Body of pancreas (tissue), 4 donors: ENCODE data around the gene SMOC2. TPM values are rescaled to one million over a fixed set of nuclear protein-coding genes. Genes with fewer than 3 reads are reported as not detected.

Experiments used
- ATAC-seq: fragments of 150-250 bp; one replicate; pipeline ENCODE4 v1.9.1; 2016
- DNase-seq, 4 donors: peaks; one replicate each; pipeline ENCODE4 v3.0.0-alpha.2; 2019
- H3K27ac ChIP-seq, 4 donors: fragments of 200-600 bp; sonication (generic); 1 replicate in 3 of 4; 2 replicates in 1 of 4; pipeline versions ENCODE4 v1.5.1 to v1.6.1; 2016 to 2019; ENCODE audit warnings: mild to moderate bottlenecking in 1 of 4, mixed read lengths in 1 of 4, moderate library complexity in 1 of 4
- H3K27me3 ChIP-seq, 2 donors: fragments of 200-600 bp; sonication (generic); one replicate each; pipeline ENCODE4 v1.6.0; 2016; ENCODE audit warnings: mild to moderate bottlenecking in 1 of 2
- H3K36me3 ChIP-seq, 2 donors: fragments of 200-600 bp; sonication (generic); replicated peaks in 1 of 2; 2 replicates each; pipeline ENCODE4 v1.5.1; 2016; ENCODE audit warnings: low read depth in 2 of 2; ENCODE audit not compliant: insufficient read depth in 1 of 2
- H3K4me1 ChIP-seq: fragments of 200-600 bp; sonication (generic); one replicate; pipeline ENCODE4 v1.6.0; 2016
- H3K4me3 ChIP-seq, 2 donors: fragments of 200-600 bp; sonication (generic); 1 replicate in 1 of 2; 2 replicates in 1 of 2; pipeline ENCODE4 v1.5.1; 2016 to 2019
- H3K9me3 ChIP-seq, 3 donors: fragments of 200-600 bp; sonication (generic); 1 replicate in 2 of 3; 2 replicates in 1 of 3; pipeline ENCODE4 v1.5.1; 2016
- POLR2A ChIP-seq, 3 donors: fragments of 450-650 bp; IDR thresholded peaks; one replicate each; pipeline ENCODE4 v1.6.1; 2016; ENCODE audit warnings: antibody characterized with exemption in 3 of 3, mild to moderate bottlenecking in 2 of 3
- WGBS, 2 donors: methylation state at CpG; one replicate each; pipeline ENCODE4 v1.1.5; 2017; 5-methylcytosine and 5-hydroxymethylcytosine counted together
- intact Hi-C: fragments of 100-400 bp; cut with DNase I; formaldehyde crosslinking; loops from one replicate; pipeline ENCODE4 v1.15.1; 2023
- total RNA-seq, 2 donors: library from RNA; depleted of rRNA; stranded (reverse); fragments of >200 nt; gene quantifications; one replicate each; pipeline ENCODE4 v1.1.0, GENCODE V29; 2016
- TF ChIP-seq, protein P1 (sequence below), 7 experiments: fragments of 450-650 bp in 4 of 7; fragments of 200-600 bp in 3 of 7; sonication (generic) in 3 of 7; IDR thresholded peaks; one replicate each; pipeline ENCODE4 v1.5.1; 2016 to 2019; ENCODE audit warnings: antibody characterized with exemption in 7 of 7

Gene SMOC2
- total RNA-seq, 2 donors from 2014 or later, result 22.7 to 31.4 TPM

DNA sequence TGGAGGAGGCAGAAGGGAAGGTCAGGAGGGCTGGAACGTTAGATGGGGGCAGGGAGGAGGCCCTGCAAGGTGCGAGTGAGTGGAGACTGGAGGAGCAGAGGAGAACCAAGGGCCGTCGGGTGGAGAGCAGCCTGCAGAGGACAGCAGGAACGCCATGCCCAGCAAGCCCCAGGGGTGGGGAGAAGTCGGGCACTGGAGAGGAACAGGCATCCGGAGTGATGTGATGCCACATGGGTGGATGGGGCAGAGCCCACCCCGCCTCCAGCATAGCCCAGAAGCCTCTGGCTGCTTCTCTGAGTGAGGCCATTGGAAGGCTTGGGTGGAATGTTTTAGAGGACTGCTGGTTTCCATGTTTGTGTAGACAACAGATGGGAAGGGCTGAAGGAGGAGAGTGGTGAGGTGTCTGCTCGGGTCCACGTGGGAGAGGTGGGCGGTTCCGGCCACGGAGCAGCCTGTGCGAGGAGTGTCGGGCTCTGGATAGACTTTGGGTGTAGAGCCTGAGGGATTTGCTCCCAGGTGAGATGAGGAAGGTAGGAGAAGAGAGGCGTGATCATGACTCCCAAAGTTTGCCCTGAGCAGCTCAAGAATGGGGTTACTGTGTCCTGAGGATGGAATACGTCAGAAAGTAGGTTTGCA lies 221.4 kb downstream of the SMOC2 start:
- ATAC-seq, result no peak
- no peaks in the 10 kb centered on the region for H3K27me3 ChIP-seq
- H3K36me3 ChIP-seq, result no peaks in the 10 kb centered on the region
- DNase-seq, result no peak
- H3K4me3 ChIP-seq, result no peak overlapping the region
- intact Hi-C loops, result no loop called here
- H3K27ac ChIP-seq, result no peak overlapping the region
- H3K4me1 ChIP-seq, result no peaks in the 10 kb centered on the region
- 77 to 82% methylated on average over 17 of the region's 17 CpGs for WGBS, 2 donors
- TF ChIP-seq POLR2A (IDR thresholded peaks at IDR 0.05), result no peak
- TF ChIP-seq, protein P1, sequence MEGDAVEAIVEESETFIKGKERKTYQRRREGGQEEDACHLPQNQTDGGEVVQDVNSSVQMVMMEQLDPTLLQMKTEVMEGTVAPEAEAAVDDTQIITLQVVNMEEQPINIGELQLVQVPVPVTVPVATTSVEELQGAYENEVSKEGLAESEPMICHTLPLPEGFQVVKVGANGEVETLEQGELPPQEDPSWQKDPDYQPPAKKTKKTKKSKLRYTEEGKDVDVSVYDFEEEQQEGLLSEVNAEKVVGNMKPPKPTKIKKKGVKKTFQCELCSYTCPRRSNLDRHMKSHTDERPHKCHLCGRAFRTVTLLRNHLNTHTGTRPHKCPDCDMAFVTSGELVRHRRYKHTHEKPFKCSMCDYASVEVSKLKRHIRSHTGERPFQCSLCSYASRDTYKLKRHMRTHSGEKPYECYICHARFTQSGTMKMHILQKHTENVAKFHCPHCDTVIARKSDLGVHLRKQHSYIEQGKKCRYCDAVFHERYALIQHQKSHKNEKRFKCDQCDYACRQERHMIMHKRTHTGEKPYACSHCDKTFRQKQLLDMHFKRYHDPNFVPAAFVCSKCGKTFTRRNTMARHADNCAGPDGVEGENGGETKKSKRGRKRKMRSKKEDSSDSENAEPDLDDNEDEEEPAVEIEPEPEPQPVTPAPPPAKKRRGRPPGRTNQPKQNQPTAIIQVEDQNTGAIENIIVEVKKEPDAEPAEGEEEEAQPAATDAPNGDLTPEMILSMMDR (IDR thresholded peaks at IDR 0.05), result no peak
- no peaks in the 10 kb centered on the region for H3K9me3 ChIP-seq

DNA sequence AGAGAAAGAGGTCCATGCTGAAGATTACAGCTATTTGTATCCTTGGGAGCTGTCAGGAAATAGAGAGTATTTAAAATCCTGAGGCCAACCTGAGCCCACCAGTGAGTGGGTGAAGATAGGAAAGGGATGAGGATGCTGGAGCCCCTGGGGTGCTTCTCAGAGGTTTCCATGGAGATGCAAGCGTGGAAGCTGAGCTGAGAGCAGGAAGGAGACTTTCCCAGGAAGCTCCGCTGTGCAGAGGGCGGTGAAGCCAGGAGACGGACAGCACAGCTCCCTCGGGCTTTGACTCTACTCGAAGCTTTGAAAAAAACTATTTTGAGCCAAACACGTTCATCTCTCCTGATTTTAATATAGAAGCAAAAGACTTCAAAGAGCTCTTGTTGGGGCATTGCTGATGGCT lies 222.1 kb downstream of the SMOC2 start:
- DNase-seq (no peak), ATAC-seq (no peak)
- Histone ChIP-seq H3K4me3 (no peak overlapping the region), H3K4me1 (no peaks in the 10 kb centered on the region), H3K27ac (no peak overlapping the region), H3K36me3 (no peaks in the 10 kb centered on the region), H3K27me3 (no peaks in the 10 kb centered on the region), H3K9me3 (no peaks in the 10 kb centered on the region)
- TF ChIP-seq, protein P1 (IDR thresholded peaks at IDR 0.05), result no peak
- TF ChIP-seq POLR2A (IDR thresholded peaks at IDR 0.05), result no peak
- intact Hi-C loops, result no loop called here
- WGBS, 2 donors, result 68 to 69% methylated on average over 7 of the region's 7 CpGs

DNA sequence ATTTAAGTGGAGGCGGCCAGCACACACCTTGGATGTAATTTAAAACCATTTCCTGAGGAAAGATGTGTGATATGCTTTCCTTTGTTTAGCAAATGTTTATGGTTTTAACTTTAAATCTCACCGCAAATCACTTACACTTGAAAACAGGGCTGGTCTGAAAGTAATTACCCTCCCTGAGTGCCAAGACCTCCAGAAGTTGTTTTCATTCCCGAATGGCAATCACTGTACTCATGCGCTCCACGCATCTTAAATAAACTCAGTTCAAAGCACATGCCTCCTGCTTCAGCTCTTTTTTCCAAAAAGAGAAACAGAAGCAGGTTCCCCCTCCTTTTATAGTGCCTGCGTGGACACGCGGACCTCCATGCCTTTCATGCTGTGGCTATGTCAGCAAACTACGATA lies 224.0 kb downstream of the SMOC2 start:
- no peak overlapping the region for H3K27ac ChIP-seq
- ATAC-seq, result no peak
- no peak for TF ChIP-seq POLR2A (IDR thresholded peaks at IDR 0.05)
- TF ChIP-seq, protein P1 (IDR thresholded peaks at IDR 0.05), result no peak
- H3K36me3 ChIP-seq, result no peaks in the 10 kb centered on the region
- intact Hi-C loops, result no loop called here
- WGBS, 2 donors, result 88 to 93% methylated on average over 9 of the region's 9 CpGs
- no peak overlapping the region for H3K4me3 ChIP-seq
- H3K9me3 ChIP-seq, result no peaks in the 10 kb centered on the region
- no peaks in the 10 kb centered on the region for H3K27me3 ChIP-seq
- H3K4me1 ChIP-seq, result no peaks in the 10 kb centered on the region
- DNase-seq, result no peak

DNA sequence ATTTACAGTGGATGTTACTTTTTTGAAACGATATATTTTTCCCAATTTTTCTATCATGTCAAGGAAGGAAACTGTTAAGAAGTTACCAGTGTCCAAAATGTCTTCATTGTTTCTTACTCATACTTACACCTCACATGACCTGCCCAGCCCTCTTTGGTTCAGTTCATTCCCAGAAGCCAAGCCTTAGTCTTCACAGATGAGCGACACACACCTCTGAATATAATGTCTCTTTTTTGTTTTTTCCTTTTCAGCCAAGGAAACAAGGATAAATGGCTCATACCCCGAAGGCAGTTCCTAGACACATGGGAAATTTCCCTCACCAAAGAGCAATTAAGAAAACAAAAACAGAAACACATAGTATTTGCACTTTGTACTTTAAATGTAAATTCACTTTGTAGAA lies 225.2 kb downstream of the SMOC2 start:
- ATAC-seq (no peak), DNase-seq (no peak)
- no peak for TF ChIP-seq POLR2A (IDR thresholded peaks at IDR 0.05)
- TF ChIP-seq, protein P1 (IDR thresholded peaks at IDR 0.05), result no peak
- H3K4me3 ChIP-seq, result no peak overlapping the region
- no peaks in the 10 kb centered on the region for H3K9me3 ChIP-seq
- H3K36me3 ChIP-seq, result no peaks in the 10 kb centered on the region
- no peaks in the 10 kb centered on the region for H3K4me1 ChIP-seq
- WGBS, 2 donors, result 62 to 66% methylated on average over 3 of the region's 3 CpGs
- no peaks in the 10 kb centered on the region for H3K27me3 ChIP-seq
- intact Hi-C loops, result no loop called here
- H3K27ac ChIP-seq, result no peak overlapping the region
